GM23248 (cell line): ENCODE results near the gene AXIN1. TPM values are rescaled to one million over a fixed set of nuclear protein-coding genes. Genes with fewer than 3 reads are reported as not detected.

Experiments
- DNase-seq: peaks from one replicate; pipeline ENCODE4 v3.0.0-alpha.2; 2015
- H2AFZ ChIP-seq: fragments of 200-600 bp; sonication (generic); 2 replicates; pipeline ENCODE4 v1.6.1; 2016; ENCODE audit warnings: antibody characterized with exemption
- H3F3A ChIP-seq: fragments of 200-600 bp; sonication (generic); 2 replicates; pipeline ENCODE4 v1.6.1; 2016; ENCODE audit warnings: mild to moderate bottlenecking, antibody characterized with exemption, mixed run types; ENCODE audit not compliant: insufficient read depth
- H3K27ac ChIP-seq: fragments of 200-600 bp; sonication (generic); 2 replicates; pipeline ENCODE4 v1.5.1; 2016; ENCODE audit warnings: mild to moderate bottlenecking
- H3K27me3 ChIP-seq: fragments of 200-600 bp; sonication (generic); replicated peaks from 2 replicates; pipeline ENCODE4 v1.6.1; 2016; ENCODE audit warnings: mild to moderate bottlenecking; ENCODE audit not compliant: insufficient read depth
- H3K36me3 ChIP-seq: fragments of 200-600 bp; sonication (generic); 2 replicates; pipeline ENCODE4 v1.6.1; 2016; ENCODE audit warnings: low read depth, mild to moderate bottlenecking
- H3K4me1 ChIP-seq: fragments of 200-600 bp; sonication (generic); 2 replicates; pipeline ENCODE4 v1.6.1; 2016; ENCODE audit warnings: mild to moderate bottlenecking; ENCODE audit not compliant: insufficient read depth
- H3K4me2 ChIP-seq: fragments of 200-600 bp; sonication (generic); one replicate; pipeline ENCODE4 v1.6.1; 2016; ENCODE audit warnings: mild to moderate bottlenecking; ENCODE audit not compliant: unreplicated experiment
- H3K4me3 ChIP-seq: fragments of 200-600 bp; sonication (generic); 2 replicates; pipeline ENCODE4 v1.5.1; 2016; ENCODE audit warnings: mild to moderate bottlenecking
- H3K79me2 ChIP-seq: fragments of 200-600 bp; sonication (generic); 2 replicates; pipeline ENCODE4 v1.6.1; 2016; ENCODE audit warnings: mild to moderate bottlenecking; ENCODE audit not compliant: insufficient read depth
- H3K9ac ChIP-seq: fragments of 200-600 bp; sonication (generic); 2 replicates; pipeline ENCODE4 v1.6.1; 2016; ENCODE audit warnings: mild to moderate bottlenecking
- H3K9me2 ChIP-seq: fragments of 200-600 bp; sonication (generic); 2 replicates; pipeline ENCODE4 v1.6.1; 2016; ENCODE audit warnings: mixed run types, mild to moderate bottlenecking, moderate library complexity; ENCODE audit not compliant: insufficient read depth
- H3K9me3 ChIP-seq: fragments of 200-600 bp; sonication (generic); one replicate; pipeline ENCODE4 v1.6.1; 2017; ENCODE audit warnings: low read depth
- H4K20me1 ChIP-seq: fragments of 200-600 bp; sonication (generic); 2 replicates; pipeline ENCODE4 v1.6.0; 2016; ENCODE audit not compliant: insufficient read depth
- EZH2 ChIP-seq: fragments of 200-600 bp; sonication (generic); IDR thresholded peaks from 2 replicates; pipeline ENCODE4 v1.6.1; 2018; ENCODE audit warnings: antibody characterized with exemption, mild to moderate bottlenecking; ENCODE audit not compliant: insufficient read depth, poor library complexity, severe bottlenecking
- EZH2phosphoT487 ChIP-seq: fragments of 200-600 bp; sonication (generic); IDR thresholded peaks from 2 replicates; pipeline ENCODE4 v1.6.1; 2018; ENCODE audit warnings: antibody characterized with exemption, moderate library complexity, mild to moderate bottlenecking, low read depth; ENCODE audit not compliant: insufficient read depth
- WGBS, 2 experiments: methylation state at CpG; one replicate each; pipeline ENCODE4 v1.1.6; 2015 to 2017; ENCODE audit warnings: low lambda C conversion rate in 2 of 2, low coverage in 1 of 2; ENCODE audit errors: missing lambda C conversion rate in 2 of 2; 5-methylcytosine and 5-hydroxymethylcytosine counted together
- in situ Hi-C: fragments of 300-500 bp; cut with MboI; formaldehyde crosslinking; loops from 2 replicates; pipeline ENCODE4 v1.15.0; 2020
- polyA plus RNA-seq: library from polyadenylated mRNA; unstranded; fragments of >200 nt; fragmentation: Nextera tagmentation; extraction: Ambion mirVana; gene quantifications from 2 replicates; pipeline ENCODE4 v1.2.1, GENCODE V29; 2016
- total RNA-seq: library from RNA; depleted of rRNA; stranded (reverse); fragments of >200 nt; shearing (Covaris generic); gene quantifications from 2 replicates; pipeline ENCODE4 v1.2.3, GENCODE V29; 2014

The AXIN1 gene
- total and polyA plus RNA-seq, 2 experiments from 2014 or later: 3.3 to 27.1 TPM

- no peaks in the 10 kb centered on the region for H3K36me3 ChIP-seq
- H3K9me2 ChIP-seq: no peaks in the 10 kb centered on the region
These were observed 21.5 kb upstream of the AXIN1 start for GRCh38 chr16:373848-374615.

DNA sequence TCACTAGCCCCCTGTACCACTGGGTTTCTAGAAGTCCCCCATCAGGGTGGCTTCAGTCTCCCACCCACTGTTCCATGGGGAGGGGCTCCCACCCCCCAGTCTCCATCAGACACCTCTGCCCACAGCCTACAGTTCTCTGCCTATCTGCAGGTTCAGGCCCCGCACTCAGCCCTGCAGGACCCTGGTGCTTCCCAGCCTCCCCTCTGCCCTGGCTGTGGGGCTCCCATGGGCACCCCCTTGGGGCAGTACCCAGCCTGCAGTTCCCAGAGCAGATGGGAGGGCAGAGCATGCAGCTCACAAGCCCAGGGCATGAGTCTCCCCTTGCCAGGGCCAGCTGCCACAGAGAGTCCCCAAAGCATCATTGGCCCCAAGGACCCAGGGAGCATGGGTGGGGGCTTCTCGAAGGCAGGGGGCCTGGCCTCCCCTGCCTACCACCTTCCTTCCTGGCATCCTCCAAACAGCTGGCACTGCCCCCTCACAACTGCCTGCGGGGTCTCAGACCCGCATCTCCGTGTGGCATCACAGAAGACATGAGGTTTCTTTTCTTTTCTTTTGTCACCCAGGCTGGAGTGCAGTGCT lies 20.6 kb upstream of the AXIN1 start:
- Histone ChIP-seq H3K9me3 (no peaks in the 10 kb centered on the region), H3F3A (no peaks in the 10 kb centered on the region), H3K4me3 (no peak overlapping the region), H3K36me3 (no peaks in the 10 kb centered on the region), H3K27ac (no peak overlapping the region), H3K79me2 (no peaks in the 10 kb centered on the region), H4K20me1 (no peaks in the 10 kb centered on the region), H3K9ac (no peak overlapping the region), H3K27me3 (no peaks in the 10 kb centered on the region), H3K4me2 (no peak overlapping the region), H2AFZ (no peak overlapping the region), H3K4me1 (peaks cover 8% of the 10 kb centered on the region), H3K9me2 (no peaks in the 10 kb centered on the region)
- in situ Hi-C loops: no loop called here
- 95 to 98% methylated on average over 5 of the region's 5 CpGs for WGBS, 2 experiments
- DNase-seq: no peak
- TF ChIP-seq EZH2 (no peak), EZH2phosphoT487 (no peak)

More at GRCh38 chr16:373848-374615, 21.5 kb upstream of the AXIN1 start:
- H3K9me3 ChIP-seq: no peaks in the 10 kb centered on the region
- H3K4me2 ChIP-seq: no peak overlapping the region
- H3K4me1 ChIP-seq: peaks cover 8% of the 10 kb centered on the region
- no peak overlapping the region for H3K27ac ChIP-seq
- no peak overlapping the region for H3K4me3 ChIP-seq
- H4K20me1 ChIP-seq: no peaks in the 10 kb centered on the region
- in situ Hi-C loops: no loop called here
- TF ChIP-seq EZH2: no peak
- no peak for TF ChIP-seq EZH2phosphoT487
- 96% methylated on average over 39 to 44 of the region's 44 CpGs for WGBS, 2 experiments
- H3K27me3 ChIP-seq: no peaks in the 10 kb centered on the region
- H3K79me2 ChIP-seq: peaks cover 6% of the 10 kb centered on the region; the same call in 1 of the 2 replicates
- no peak overlapping the region for H3K9ac ChIP-seq
- no peak for DNase-seq
- no peaks in the 10 kb centered on the region for H3F3A ChIP-seq
- no peak overlapping the region for H2AFZ ChIP-seq

GRCh38 chr16:372302-372983 lies 19.9 kb upstream of the AXIN1 start:
- no peaks in the 10 kb centered on the region for H3K79me2 ChIP-seq
- no peaks in the 10 kb centered on the region for H3K36me3 ChIP-seq
- H3F3A ChIP-seq: no peaks in the 10 kb centered on the region
- no peaks in the 10 kb centered on the region for H3K27me3 ChIP-seq
- in situ Hi-C loops: no loop called here
- H3K4me2 ChIP-seq: no peak overlapping the region
- no peaks in the 10 kb centered on the region for H3K9me2 ChIP-seq
- H4K20me1 ChIP-seq: no peaks in the 10 kb centered on the region
- no peak overlapping the region for H3K27ac ChIP-seq
- no peak overlapping the region for H3K4me3 ChIP-seq
- no peaks in the 10 kb centered on the region for H3K9me3 ChIP-seq
- no peak for DNase-seq
- no peak overlapping the region for H3K9ac ChIP-seq
- 93 to 95% methylated on average over 19 of the region's 19 CpGs for WGBS, 2 experiments
- H3K4me1 ChIP-seq: peaks cover 8% of the 10 kb centered on the region
- TF ChIP-seq EZH2phosphoT487 (no peak), EZH2 (no peak)
- H2AFZ ChIP-seq: no peak overlapping the region

DNA sequence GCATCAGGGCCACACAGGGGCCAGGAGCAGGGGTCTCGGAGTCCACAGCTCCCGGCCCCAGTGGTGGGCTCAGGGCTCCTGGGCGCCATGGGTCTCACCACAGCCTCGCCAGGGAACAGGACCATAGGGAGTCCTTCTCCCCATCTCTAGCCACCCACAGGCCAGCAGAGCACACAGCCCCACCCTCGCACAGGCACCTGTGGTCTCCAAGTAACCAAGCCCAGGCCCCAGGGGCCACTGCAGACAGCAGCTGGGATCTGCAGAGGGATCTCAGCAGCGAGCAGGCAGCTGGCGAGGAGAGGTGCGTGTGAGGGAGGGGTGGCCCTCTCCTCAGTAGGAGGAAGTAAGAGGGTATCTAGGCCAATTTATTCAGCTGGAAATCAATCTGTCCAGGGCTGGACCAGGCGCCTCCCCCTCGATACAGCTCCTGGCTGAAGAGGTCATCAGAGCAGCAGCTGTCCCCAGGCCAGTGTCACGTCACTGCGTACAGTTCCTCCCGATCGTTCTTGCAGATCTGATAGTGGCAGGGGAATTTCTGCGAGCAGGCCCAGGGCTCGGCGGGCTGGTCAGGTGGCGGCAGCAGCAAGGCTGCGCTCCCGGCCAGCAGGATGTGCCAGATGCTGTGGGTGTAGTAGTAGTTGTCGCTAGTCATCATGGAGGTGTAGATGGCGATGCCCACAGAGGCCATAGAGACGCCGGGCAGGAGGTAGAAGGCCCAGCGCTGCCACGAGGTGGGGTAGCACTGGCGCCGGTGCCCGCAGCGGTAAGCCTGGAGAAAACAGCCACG lies 19.2 kb upstream of the AXIN1 start:
- H2AFZ ChIP-seq: no peak overlapping the region
- no peaks in the 10 kb centered on the region for H3K9me3 ChIP-seq
- no peaks in the 10 kb centered on the region for H3F3A ChIP-seq
- in situ Hi-C loops: no loop called here
- no peaks in the 10 kb centered on the region for H4K20me1 ChIP-seq
- no peak overlapping the region for H3K9ac ChIP-seq
- TF ChIP-seq EZH2 (no peak), EZH2phosphoT487 (no peak)
- H3K36me3 ChIP-seq: no peaks in the 10 kb centered on the region
- H3K27ac ChIP-seq: no peak overlapping the region
- H3K4me1 ChIP-seq: peaks cover 8% of the 10 kb centered on the region
- no peak for DNase-seq
- H3K4me2 ChIP-seq: no peak overlapping the region
- H3K27me3 ChIP-seq: no peaks in the 10 kb centered on the region
- no peaks in the 10 kb centered on the region for H3K9me2 ChIP-seq
- WGBS, 2 experiments: 94 to 95% methylated on average over 30 to 31 of the region's 31 CpGs
- H3K4me3 ChIP-seq: no peak overlapping the region
- H3K79me2 ChIP-seq: no peaks in the 10 kb centered on the region
